IMR-90 (cell line): ENCODE results near the gene LINC01488. TPM values are rescaled to one million over a fixed set of nuclear protein-coding genes. Genes with fewer than 3 reads are reported as not detected.

ENCODE experiments used
- ATAC-seq: fragments of 200-7000 bp; cut with Tn5 transposase; 2 replicates; pipeline ENCODE4 v1.9.1; 2020; ENCODE audit warnings: low read depth, mild to moderate bottlenecking, moderate library complexity
- Bru-seq: library from RNA; stranded (reverse); fragments of 400-500 nt; gene quantifications from one replicate; lab custom pipeline; 2021; lab: Mats Ljungman, UMichigan
- BruChase-seq, 2 experiments: library from RNA; stranded (reverse); fragments of 400-500 nt; gene quantifications; one replicate each; lab custom pipeline; 2021; lab: Mats Ljungman, UMichigan
- BruUV-seq: library from RNA; stranded (reverse); fragments of 400-500 nt; replicated peaks from 2 replicates; lab custom pipeline; 2021; lab: Mats Ljungman, UMichigan
- CTCF ChIA-PET: fragments of 300-600 bp; formaldehyde crosslinking; extraction: SDS; loops from one replicate; lab custom pipeline; 2021; ENCODE audit warnings: antibody characterized with exemption; lab: Yijun Ruan, JAX
- POLR2A ChIA-PET: fragments of 300-600 bp; sonication (Branson Sonifier 250); formaldehyde crosslinking; loops from one replicate; lab custom pipeline; 2022; ENCODE audit warnings: antibody characterized with exemption; ENCODE audit not compliant: unreplicated experiment; lab: Charles Lee
- DNase-seq: peaks from one replicate; pipeline ENCODE4 v3.0.0; 2013
- H2AFZ ChIP-seq: replicated peaks from 2 replicates; pipeline ENCODE3; 2013; ENCODE audit warnings: low read length, mild to moderate bottlenecking; ENCODE audit not compliant: poor library complexity
- H2AK5ac ChIP-seq: 2 replicates; pipeline ENCODE4 v1.6.1; 2013; ENCODE audit warnings: low read depth, low read length, inconsistent platforms
- H2AK9ac ChIP-seq: replicated peaks from 2 replicates; pipeline ENCODE3; 2013; ENCODE audit warnings: mild to moderate bottlenecking, low read depth, low read length, moderate library complexity; ENCODE audit not compliant: poor library complexity
- H2BK120ac ChIP-seq: 2 replicates; pipeline ENCODE4 v1.6.1; 2013; ENCODE audit warnings: low read depth, low read length, inconsistent platforms
- H2BK15ac ChIP-seq: 3 replicates; pipeline ENCODE4 v1.6.1; 2013; ENCODE audit warnings: low read depth, low read length, inconsistent platforms
- H2BK20ac ChIP-seq: 2 replicates; pipeline ENCODE4 v1.6.1; 2013; ENCODE audit warnings: low read depth, mild to moderate bottlenecking, inconsistent platforms, low read length, moderate library complexity
- H2BK5ac ChIP-seq: 2 replicates; pipeline ENCODE4 v1.6.1; 2013; ENCODE audit warnings: mild to moderate bottlenecking, low read depth, low read length, inconsistent platforms; ENCODE audit not compliant: poor library complexity, severe bottlenecking
- H3K14ac ChIP-seq: replicated peaks from 2 replicates; pipeline ENCODE4 v1.6.1; 2013; ENCODE audit warnings: low read depth, low read length, inconsistent platforms
- H3K18ac ChIP-seq: 2 replicates; pipeline ENCODE4 v1.6.1; 2013; ENCODE audit warnings: low read depth, low read length, control low read depth
- H3K23ac ChIP-seq: 2 replicates; pipeline ENCODE4 v1.6.1; 2013; ENCODE audit warnings: low read depth, low read length, inconsistent platforms
- H3K27ac ChIP-seq: 2 replicates; pipeline ENCODE4 v1.5.1; 2013; ENCODE audit warnings: mild to moderate bottlenecking, control low read depth, low read length; ENCODE audit not compliant: insufficient read depth
- H3K27me3 ChIP-seq: 2 replicates; pipeline ENCODE4 v1.6.1; 2013; ENCODE audit warnings: low read length; ENCODE audit not compliant: control insufficient read depth, insufficient read depth
- H3K36me3 ChIP-seq: 2 replicates; pipeline ENCODE4 v1.6.1; 2013; ENCODE audit warnings: low read length, mixed read lengths; ENCODE audit not compliant: control insufficient read depth, insufficient read depth
- H3K4ac ChIP-seq: 2 replicates; pipeline ENCODE4 v1.6.1; 2013; ENCODE audit warnings: low read depth, low read length, inconsistent platforms
- H3K4me1 ChIP-seq: 2 replicates; pipeline ENCODE4 v1.6.1; 2013; ENCODE audit warnings: low read length, mixed read lengths; ENCODE audit not compliant: control insufficient read depth, insufficient read depth
- H3K4me2 ChIP-seq: 2 replicates; pipeline ENCODE4 v1.6.1; 2013; ENCODE audit warnings: low read depth, mild to moderate bottlenecking, control low read depth, low read length, moderate library complexity
- H3K4me3 ChIP-seq: 2 replicates; pipeline ENCODE4 v1.5.1; 2013; ENCODE audit warnings: low read depth, mild to moderate bottlenecking, control low read depth, low read length, moderate library complexity; ENCODE audit not compliant: insufficient read depth
- H3K56ac ChIP-seq: 2 replicates; pipeline ENCODE4 v1.6.1; 2013; ENCODE audit warnings: low read length, inconsistent platforms; ENCODE audit not compliant: insufficient read depth; ENCODE audit errors: extremely low read depth
- H3K79me1 ChIP-seq, 2 experiments: 2 replicates each; pipeline ENCODE4 v1.6.1; 2013; ENCODE audit warnings: low read length in 2 of 2, inconsistent platforms in 1 of 2, low read depth in 1 of 2
- H3K9ac ChIP-seq: 2 replicates; pipeline ENCODE4 v1.6.1; 2013; ENCODE audit warnings: low read depth, low read length, control low read depth
- H3K9me1 ChIP-seq: 2 replicates; pipeline ENCODE4 v1.6.1; 2013; ENCODE audit warnings: low read length, inconsistent platforms; ENCODE audit not compliant: insufficient read depth
- H3K9me3 ChIP-seq: 2 replicates; pipeline ENCODE4 v1.6.1; 2013; ENCODE audit warnings: low read length; ENCODE audit not compliant: control insufficient read depth, insufficient read depth
- H4K20me1 ChIP-seq: 2 replicates; pipeline ENCODE4 v1.6.1; 2013; ENCODE audit warnings: low read length, inconsistent platforms; ENCODE audit not compliant: insufficient read depth
- H4K5ac ChIP-seq: 2 replicates; pipeline ENCODE4 v1.6.1; 2013; ENCODE audit warnings: mild to moderate bottlenecking, low read depth, low read length, control low read depth
- H4K8ac ChIP-seq, 2 experiments: 2 replicates each; pipeline ENCODE4 v1.6.1; 2013; ENCODE audit warnings: low read depth in 2 of 2, low read length in 2 of 2, control low read depth in 1 of 2, inconsistent platforms in 1 of 2
- H4K91ac ChIP-seq: 2 replicates; pipeline ENCODE4 v1.6.1; 2013; ENCODE audit warnings: low read depth, low read length, inconsistent platforms; ENCODE audit not compliant: insufficient read depth
- CHD1 ChIP-seq: IDR thresholded peaks from 2 replicates; pipeline ENCODE4 v1.6.1; 2012; ENCODE audit warnings: low read depth, low read length, improper control_type of control experiment
- ELK1 ChIP-seq: fragments of 150-350 bp; IDR thresholded peaks from 2 replicates; pipeline ENCODE4 v1.6.1; 2016; ENCODE audit warnings: low read depth, mild to moderate bottlenecking, low read length, moderate library complexity, borderline replicate concordance
- MAFK ChIP-seq: IDR thresholded peaks from 2 replicates; pipeline ENCODE4 v1.6.1; 2012; ENCODE audit warnings: low read depth, low read length, improper control_type of control experiment
- MAZ ChIP-seq: IDR thresholded peaks from 2 replicates; pipeline ENCODE4 v1.6.1; 2012; ENCODE audit warnings: low read depth, mild to moderate bottlenecking, low read length, improper control_type of control experiment, moderate library complexity, borderline replicate concordance
- NFE2L2 ChIP-seq: fragments of 150-350 bp; IDR thresholded peaks from 2 replicates; pipeline ENCODE4 v1.6.1; 2016; ENCODE audit warnings: low read depth, mild to moderate bottlenecking, low read length
- POLR2A ChIP-seq: IDR thresholded peaks from 2 replicates; pipeline ENCODE4 v1.6.1; 2012; ENCODE audit warnings: mild to moderate bottlenecking, low read depth, low read length
- RAD21 ChIP-seq: IDR thresholded peaks from 2 replicates; pipeline ENCODE4 v1.6.1; 2012; ENCODE audit warnings: low read length, improper control_type of control experiment
- RCOR1 ChIP-seq: IDR thresholded peaks from 2 replicates; pipeline ENCODE4 v1.6.1; 2012; ENCODE audit warnings: mild to moderate bottlenecking, low read length, improper control_type of control experiment; ENCODE audit not compliant: insufficient replicate concordance
- RFX5 ChIP-seq: IDR thresholded peaks from 2 replicates; pipeline ENCODE4 v1.8.0; 2012; ENCODE audit warnings: low read depth, mild to moderate bottlenecking, low read length, moderate library complexity
- SMC3 ChIP-seq: fragments of 150-350 bp; IDR thresholded peaks from 2 replicates; pipeline ENCODE4 v1.6.1; 2016; ENCODE audit warnings: low read depth, mild to moderate bottlenecking, antibody characterized with exemption, low read length, moderate library complexity
- WGBS, 2 experiments: methylation state at CpG; one replicate each; pipeline versions ENCODE4 v1.1.5 to v1.1.7; 2013; ENCODE audit warnings: missing lambda C conversion rate in 2 of 2; ENCODE audit not compliant: insufficient read length in 1 of 2; ENCODE audit errors: extremely low coverage in 2 of 2; 5-methylcytosine and 5-hydroxymethylcytosine counted together
- dilution Hi-C: fragments of 300-500 bp; cut with HindIII; formaldehyde crosslinking; loops from one replicate; pipeline ENCODE4 v1.14.3; 2018; ENCODE audit warnings: low sequenced_read_pairs; ENCODE audit not compliant: unreplicated experiment
- in situ Hi-C: fragments of 300-500 bp; cut with MboI; formaldehyde crosslinking; loops from 3 replicates; pipeline ENCODE4 v1.14.3; 2019; ENCODE audit warnings: low sequenced_read_pairs, inconsistent platforms, mixed read lengths
- intact Hi-C: fragments of 100-400 bp; cut with micrococcal nuclease; formaldehyde crosslinking; loops from 2 replicates; pipeline ENCODE4 v1.10.0; 2022
- long read RNA-seq: library from polyadenylated mRNA; unstranded; transcript quantifications from one replicate; pipeline ENCODE4 v2.0.0, GENCODE V29; 2021; ENCODE audit not compliant: unreplicated experiment
- polyA plus RNA-seq, 3 experiments: library from polyadenylated mRNA; depleted of rRNA; stranded (reverse); fragments of >200 nt; gene quantifications; 2 replicates each; pipeline ENCODE4 v1.2.3, GENCODE V29; 2012; ENCODE audit warnings: low replicate concordance in 1 of 3
- total RNA-seq: library from RNA; depleted of rRNA; stranded (reverse); fragments of >200 nt; gene quantifications from 2 replicates; pipeline ENCODE4 v1.2.3, GENCODE V29; 2012; rRNA removed
- TF ChIP-seq, protein P1 (sequence below): fragments of 150-350 bp; IDR thresholded peaks from 2 replicates; pipeline ENCODE4 v1.6.1; 2017; ENCODE audit warnings: mild to moderate bottlenecking, antibody characterized with exemption, low read length, low read depth
- TF ChIP-seq, protein P2 (sequence below): conservative IDR thresholded peaks from 2 replicates; pipeline ENCODE4 v1.5.1; 2012; ENCODE audit warnings: mild to moderate bottlenecking, low read depth, low read length, improper control_type of control experiment

Gene LINC01488
- total RNA-seq (not detected in 2 replicates), polyA plus RNA-seq (2012; rRNA removed) (not detected in 2 replicates), Bru-seq, nascent RNA (not detected), BruChase-seq, experiment 1, labeled RNA remaining after a 6-hour chase (percentile 8 among the genes with signal in this experiment), BruChase-seq, experiment 2, labeled RNA remaining after a 2-hour chase (not detected)
- not detected in 2 replicates for polyA plus RNA-seq (2012; cell fraction: cytosol; rRNA removed)
- polyA plus RNA-seq (2012; cell fraction: nucleus; rRNA removed; ENCODE audit: low replicate concordance): not detected in 2 replicates
- long read RNA-seq: 0 reads

- H3K4me3 ChIP-seq: no peak within 1 kb of the TSS
- peak within 1 kb of the TSS; percentile 0; the same call in 1 of the 2 replicates for H3K4ac ChIP-seq
- no peak within 1 kb of the TSS for H2AK9ac ChIP-seq
- H3K27ac ChIP-seq: no peak within 1 kb of the TSS
- no peaks in the 10 kb centered on the region for H3K9me1 ChIP-seq
- H3K23ac ChIP-seq: no peak within 1 kb of the TSS
- H2BK15ac ChIP-seq: no peak within 1 kb of the TSS
- no peaks in the 10 kb centered on the region for H3K79me1 ChIP-seq
- H3K27me3 ChIP-seq: peaks cover 3% of the 10 kb centered on the region; the same call in 1 of the 2 replicates
- in situ Hi-C loops (no loop called here), dilution Hi-C loops (no loop called here), intact Hi-C loops (no loop called here)
- peaks cover 2% of the 10 kb centered on the region; the same call in 1 of the 2 replicates for H3K4me1 ChIP-seq
- H4K5ac ChIP-seq: no peak within 1 kb of the TSS
- H3K36me3 ChIP-seq: no peaks in the 10 kb centered on the region
- no peak within 1 kb of the TSS for H3K18ac ChIP-seq
- ChIA-PET POLR2A (no interaction called here), CTCF (interaction anchor here (0.6 kb wide), 1 partner anchor 1582 kb away, joined by 3 read pairs; no protein-coding TSS in a partner anchor)
- H2BK5ac ChIP-seq: no peak within 1 kb of the TSS
- H4K91ac ChIP-seq: no peak within 1 kb of the TSS
- no peak within 1 kb of the TSS for H3K56ac ChIP-seq
- peak within 1 kb of the TSS; percentile 36 for H2AFZ ChIP-seq
- H3K9me3 ChIP-seq: no peaks in the 10 kb centered on the region
- H2BK120ac ChIP-seq: no peak within 1 kb of the TSS
- no TSS peak for BruUV-seq
- no peak within 1 kb of the TSS for H3K4me2 ChIP-seq
- ATAC-seq (no peak), DNase-seq (no peak)
- no peak within 1 kb of the TSS for H3K9ac ChIP-seq
- 100% methylated on average over 1 of the region's 4 CpGs; no CpG with 5 or more reads in 1 of the 2 experiments for WGBS, 2 experiments
- H2AK5ac ChIP-seq: peak within 1 kb of the TSS; percentile 11; the same call in 1 of the 2 replicates
- H3K14ac ChIP-seq: no peak within 1 kb of the TSS
- no peaks in the 10 kb centered on the region for H4K20me1 ChIP-seq
- no peak for TF ChIP-seq RCOR1
- TF ChIP-seq MAFK: no peak
- no peak for TF ChIP-seq SMC3
- no peak for TF ChIP-seq NFE2L2
- TF ChIP-seq POLR2A: no peak
- TF ChIP-seq MAZ: no peak
- TF ChIP-seq, protein P1, sequence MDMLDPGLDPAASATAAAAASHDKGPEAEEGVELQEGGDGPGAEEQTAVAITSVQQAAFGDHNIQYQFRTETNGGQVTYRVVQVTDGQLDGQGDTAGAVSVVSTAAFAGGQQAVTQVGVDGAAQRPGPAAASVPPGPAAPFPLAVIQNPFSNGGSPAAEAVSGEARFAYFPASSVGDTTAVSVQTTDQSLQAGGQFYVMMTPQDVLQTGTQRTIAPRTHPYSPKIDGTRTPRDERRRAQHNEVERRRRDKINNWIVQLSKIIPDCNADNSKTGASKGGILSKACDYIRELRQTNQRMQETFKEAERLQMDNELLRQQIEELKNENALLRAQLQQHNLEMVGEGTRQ: no peak
- TF ChIP-seq RAD21: no peak
- TF ChIP-seq, protein P2, sequence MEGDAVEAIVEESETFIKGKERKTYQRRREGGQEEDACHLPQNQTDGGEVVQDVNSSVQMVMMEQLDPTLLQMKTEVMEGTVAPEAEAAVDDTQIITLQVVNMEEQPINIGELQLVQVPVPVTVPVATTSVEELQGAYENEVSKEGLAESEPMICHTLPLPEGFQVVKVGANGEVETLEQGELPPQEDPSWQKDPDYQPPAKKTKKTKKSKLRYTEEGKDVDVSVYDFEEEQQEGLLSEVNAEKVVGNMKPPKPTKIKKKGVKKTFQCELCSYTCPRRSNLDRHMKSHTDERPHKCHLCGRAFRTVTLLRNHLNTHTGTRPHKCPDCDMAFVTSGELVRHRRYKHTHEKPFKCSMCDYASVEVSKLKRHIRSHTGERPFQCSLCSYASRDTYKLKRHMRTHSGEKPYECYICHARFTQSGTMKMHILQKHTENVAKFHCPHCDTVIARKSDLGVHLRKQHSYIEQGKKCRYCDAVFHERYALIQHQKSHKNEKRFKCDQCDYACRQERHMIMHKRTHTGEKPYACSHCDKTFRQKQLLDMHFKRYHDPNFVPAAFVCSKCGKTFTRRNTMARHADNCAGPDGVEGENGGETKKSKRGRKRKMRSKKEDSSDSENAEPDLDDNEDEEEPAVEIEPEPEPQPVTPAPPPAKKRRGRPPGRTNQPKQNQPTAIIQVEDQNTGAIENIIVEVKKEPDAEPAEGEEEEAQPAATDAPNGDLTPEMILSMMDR: no peak
- no peak for TF ChIP-seq ELK1
- TF ChIP-seq CHD1: no peak
- TF ChIP-seq RFX5: no peak
- H4K8ac ChIP-seq: no peak within 1 kb of the TSS
- H2BK20ac ChIP-seq: no peak within 1 kb of the TSS
These were observed at the start of gene LINC01488 for GRCh38 chr11:69481393-69481844. TSS of gene LINC01488 (plus strand) at chr11:69481663.
